Measurements from ENCODE around the gene SMCR8.
"Not testable (repeated sequence)": the region's sequence is repeated elsewhere in the genome, so short reads cannot be mapped to it uniquely, and the experiment has no call there.

SMCR8 gene

DNA sequence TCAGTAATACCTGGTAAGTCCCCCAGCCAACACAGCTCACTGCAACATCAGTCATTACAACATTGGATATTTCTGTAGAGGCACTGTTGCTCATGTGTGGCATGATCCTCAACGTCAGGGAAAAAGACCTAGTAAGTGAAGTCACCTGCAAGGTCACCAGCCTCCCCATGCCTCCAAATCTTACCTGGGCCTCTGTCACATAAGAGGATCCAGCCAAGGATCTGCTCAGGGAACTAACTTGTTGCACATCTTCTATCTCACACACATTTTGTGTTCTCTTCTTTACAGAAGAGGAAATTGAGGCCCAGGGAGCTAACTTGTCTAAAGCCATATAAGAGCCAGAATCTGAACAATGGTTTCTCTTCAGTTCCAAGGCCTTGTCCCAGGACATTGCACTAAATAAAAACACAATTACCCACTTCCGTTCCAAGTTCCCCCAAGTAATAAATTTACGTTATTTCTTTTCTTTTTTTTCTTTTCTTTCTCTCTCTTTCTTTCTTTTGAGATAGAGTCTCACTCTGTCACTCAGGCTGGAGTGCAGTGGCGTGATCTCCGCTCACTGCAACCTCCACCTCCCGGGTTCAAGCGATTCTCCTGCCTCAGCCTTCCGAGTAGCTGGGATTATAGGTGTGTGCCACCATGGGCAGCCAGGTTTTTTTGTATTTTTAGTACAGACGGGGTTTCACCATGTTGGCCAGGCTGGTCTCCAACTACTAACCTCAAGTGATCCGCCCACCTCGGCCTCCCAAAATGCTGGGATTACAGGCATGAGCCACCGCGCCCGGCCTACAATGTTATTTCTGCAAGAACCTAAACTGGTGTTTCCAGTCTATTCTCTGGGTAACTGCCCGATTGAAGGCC, 47.0 kb downstream of the SMCR8 start:
- DNase-seq (ENCODE audit: low read depth) = no peak

DNA sequence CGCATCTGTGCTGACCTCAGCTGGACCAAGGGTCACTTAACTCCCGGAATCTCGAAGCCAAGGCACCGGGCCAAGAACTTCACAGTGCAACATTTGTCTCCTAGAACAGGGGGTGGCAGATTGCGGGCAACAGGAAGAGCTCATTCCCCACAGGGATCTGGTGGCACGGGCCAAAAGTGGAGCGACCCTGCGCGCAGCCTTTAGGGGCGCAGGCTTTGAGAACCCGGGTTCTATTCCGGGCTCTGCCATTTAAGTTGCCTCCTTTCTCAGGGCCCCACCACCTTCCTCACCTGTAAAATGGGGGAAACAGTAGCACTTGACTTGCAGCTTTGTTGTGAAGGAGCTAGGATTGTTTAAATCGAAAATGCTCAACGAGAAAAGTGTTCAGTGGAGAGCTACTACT, 47.6 kb downstream of the SMCR8 start:
- no peak for DNase-seq (ENCODE audit: low read depth)

DNA sequence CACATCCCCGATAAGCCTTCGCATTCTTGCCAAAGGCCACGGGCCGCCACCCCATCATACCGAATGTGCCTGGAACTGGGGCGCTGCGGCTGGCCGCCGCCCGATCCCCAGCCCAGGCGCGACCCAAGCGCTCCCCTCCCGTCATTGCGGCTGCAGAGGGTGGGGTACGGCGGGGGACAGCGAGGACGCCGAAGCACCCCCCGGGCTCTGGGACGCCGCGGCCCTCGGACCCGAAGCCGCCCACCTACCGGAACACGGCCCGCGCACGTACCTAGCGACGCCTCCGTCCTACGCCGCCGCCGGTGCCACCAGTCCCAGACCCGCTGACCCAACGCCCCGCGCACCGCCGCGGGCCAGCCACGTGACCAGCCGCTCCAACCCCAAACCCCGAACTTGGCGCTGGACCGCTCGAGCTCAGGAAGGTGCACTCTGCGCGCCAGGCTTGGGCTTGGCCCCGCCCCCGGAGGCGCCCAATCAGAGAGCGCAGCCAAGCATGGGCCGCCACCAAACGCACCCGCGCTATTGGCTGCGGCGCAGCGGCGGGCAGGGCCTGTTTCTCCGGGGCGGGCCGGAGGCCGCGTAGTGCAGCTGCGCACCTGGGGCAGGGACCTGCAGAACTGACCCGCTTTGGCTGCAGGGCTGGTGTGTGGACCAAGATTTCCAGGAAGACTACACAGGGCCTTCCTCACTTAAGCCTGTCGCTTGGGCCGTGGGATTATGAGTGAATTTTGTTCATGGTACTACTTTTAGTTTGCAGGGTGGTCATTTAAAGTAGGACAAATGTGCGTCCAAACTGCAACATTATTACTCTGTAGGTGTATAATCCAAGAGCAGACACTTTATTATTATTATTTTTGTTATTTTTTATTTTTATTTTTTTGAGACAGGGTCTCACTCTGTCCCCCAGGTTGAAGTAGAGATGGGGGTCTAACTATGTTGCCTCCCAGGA, 48.3 kb downstream of the SMCR8 start, which contains the start of gene SHMT1:
SHMT1 (minus strand) TSS at position 450 of the 949 bp plus-strand sequence. CDS start 7,569 bp downstream, outside the sequence.
- peak; percentile 93 for DNase-seq (ENCODE audit: low read depth)

DNA sequence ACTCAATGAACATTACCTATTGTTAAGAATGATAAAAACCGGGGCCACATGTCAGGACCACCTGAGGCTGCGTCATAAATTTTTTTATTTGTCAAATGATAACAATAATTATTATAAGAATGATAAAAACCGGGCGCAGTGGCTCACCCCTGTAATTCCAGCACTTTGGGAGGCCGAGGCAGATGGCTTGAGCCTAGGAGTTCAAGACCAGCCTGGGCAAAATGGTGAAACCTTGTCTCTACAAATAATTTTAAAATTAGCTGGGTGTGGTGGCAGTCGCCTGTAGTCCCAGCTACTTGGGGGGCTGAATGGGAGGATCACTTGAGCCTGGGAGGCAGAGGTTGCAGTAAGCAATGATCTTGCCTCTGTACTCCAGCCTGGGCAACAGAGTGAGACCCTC, 49.1 kb downstream of the SMCR8 start:
- no peak for DNase-seq (ENCODE audit: low read depth)

DNA sequence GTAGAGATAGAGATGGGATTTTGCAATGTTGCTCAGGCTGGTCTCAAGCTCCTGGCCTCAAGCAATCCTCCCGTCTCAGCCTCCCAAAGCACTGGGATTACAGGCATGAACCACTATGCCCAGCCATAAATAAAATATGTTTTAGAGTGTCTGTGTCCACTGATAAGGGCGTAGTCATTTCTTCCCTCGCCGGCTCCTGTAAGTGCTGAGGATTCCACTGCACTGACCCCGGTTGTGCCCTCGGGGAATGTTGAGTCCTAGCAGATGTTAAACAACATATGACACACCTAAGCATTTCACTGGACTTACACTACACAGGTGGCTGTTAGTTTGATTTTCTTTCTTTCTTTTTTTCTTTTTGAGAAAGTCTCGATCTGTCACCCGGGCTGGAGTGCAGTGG, 53.9 kb downstream of the SMCR8 start:
- DNase-seq (ENCODE audit: low read depth) = no peak

DNA sequence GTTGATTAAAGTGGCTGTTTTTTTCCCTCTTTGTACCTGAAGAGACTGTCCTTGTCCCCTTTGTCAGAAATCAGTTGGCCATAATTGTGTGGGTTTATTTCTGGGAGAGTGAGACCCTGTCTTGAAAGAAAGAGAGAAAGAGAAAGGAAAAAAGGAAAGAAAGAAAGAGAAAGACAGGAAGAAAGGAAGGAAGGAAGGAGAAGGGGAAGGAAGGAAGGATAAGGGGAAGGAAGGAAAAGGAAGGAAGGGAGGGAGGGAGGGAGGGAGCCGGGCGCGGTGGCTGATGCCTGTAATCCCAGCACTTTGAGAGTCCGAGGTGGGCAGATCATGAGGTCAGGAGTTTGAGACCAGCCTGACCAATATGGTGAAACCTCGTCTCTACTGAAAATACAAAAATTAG, 55.7 kb downstream of the SMCR8 start:
- DNase-seq (ENCODE audit: low read depth) = no peak

DNA sequence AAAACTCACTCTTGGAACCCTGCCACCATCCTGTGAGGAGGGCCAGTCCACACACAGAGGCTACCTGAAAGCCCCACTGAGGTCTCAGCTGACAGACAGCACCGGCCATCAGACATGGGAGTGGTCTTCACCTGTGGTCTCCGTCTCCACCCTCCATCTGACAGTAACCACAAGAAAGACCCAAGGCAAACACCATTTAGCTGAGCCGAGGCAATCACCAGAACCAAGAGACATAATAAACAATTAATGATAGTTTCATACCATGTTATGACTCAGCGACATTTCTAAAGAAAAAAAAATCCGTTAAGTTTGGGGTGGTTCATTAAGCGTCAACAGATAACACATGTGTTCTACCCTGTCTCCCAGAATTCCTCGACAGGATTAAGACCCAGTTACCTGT, 56.4 kb downstream of the SMCR8 start:
- DNase-seq (ENCODE audit: low read depth) = no peak

DNA sequence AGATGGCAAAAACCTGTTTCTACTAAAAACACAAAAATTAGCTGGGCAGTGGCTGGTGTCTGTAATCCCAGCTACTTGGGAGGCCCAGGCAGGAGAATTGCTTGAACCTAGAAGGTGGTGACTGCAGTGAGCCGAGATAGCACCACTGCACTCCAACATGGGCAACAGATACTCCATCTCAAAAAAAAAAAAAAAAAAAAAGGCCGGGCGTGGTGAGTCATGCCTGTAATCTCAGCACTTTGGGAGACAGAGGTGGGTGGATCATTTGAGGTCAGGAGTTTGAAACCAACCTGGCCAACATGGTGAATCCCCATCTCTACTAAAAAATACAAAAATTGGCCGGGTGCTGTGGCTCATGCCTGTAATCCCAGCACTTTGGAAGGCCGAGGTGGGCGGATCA, 58.1 kb downstream of the SMCR8 start:
- DNase-seq (ENCODE audit: low read depth) = not testable (repeated sequence)

DNA sequence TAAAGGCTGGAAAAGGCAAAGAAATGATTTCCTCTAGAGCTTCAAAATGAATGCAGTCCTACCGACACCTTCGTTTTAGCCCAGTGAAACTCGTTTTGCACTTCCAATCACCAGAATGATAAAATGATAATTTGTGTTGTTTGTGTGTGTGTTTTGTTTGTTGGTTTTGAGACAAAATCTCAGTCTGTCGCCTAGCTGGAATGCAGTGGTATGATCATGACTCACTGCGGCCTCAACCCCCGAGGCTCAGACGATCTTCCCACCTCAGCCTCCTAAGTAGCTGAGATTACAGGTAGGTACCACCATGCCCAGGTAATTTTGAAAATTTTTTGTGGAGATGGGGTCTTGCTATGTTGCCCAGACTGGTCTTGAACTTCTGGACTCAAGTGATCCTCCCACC, 59.1 kb downstream of the SMCR8 start:
- DNase-seq (ENCODE audit: low read depth) = no peak
